Measurements from ENCODE around the gene POLK.
"Not testable (repeated sequence)": the region's sequence is repeated elsewhere in the genome, so short reads cannot be mapped to it uniquely, and the experiment has no call there.

DNA sequence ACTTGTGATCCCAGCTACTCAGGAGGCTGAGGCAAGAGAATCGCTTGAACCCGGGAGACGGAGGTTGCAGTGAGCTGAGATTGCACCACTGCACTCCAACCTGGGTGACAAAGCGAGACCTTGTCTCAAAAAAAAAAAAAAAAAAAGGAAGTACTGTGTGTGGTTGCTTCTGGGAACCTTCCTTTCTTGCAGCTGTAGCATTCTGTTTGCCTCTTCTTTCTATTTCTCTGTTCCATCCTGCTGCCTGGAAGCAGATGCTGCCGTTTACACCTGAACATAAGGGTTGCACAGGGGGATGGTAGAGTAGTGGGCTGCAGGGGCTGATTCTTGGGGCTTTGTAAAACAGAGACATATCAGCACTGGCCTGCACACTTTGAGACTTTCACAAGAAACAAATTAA is 95.7 kb downstream of the POLK start:
- not testable (repeated sequence) for TF ChIP-seq CTCF (IDR thresholded peaks at IDR 0.05; ENCODE audit: insufficient read depth, low read depth, low read length); EZH2 (IDR thresholded peaks at IDR 0.05; ENCODE audit: insufficient read depth, low read length)

Data from astrocyte (in vitro differentiated cells and primary cell).